ENCODE data around the gene NECTIN2. TPM values are rescaled to one million over a fixed set of nuclear protein-coding genes. Genes with fewer than 3 reads are reported as not detected.

Gene NECTIN2
- total and polyA plus RNA-seq, 2 experiments from 2014 or later: 193 to 307 TPM

DNA sequence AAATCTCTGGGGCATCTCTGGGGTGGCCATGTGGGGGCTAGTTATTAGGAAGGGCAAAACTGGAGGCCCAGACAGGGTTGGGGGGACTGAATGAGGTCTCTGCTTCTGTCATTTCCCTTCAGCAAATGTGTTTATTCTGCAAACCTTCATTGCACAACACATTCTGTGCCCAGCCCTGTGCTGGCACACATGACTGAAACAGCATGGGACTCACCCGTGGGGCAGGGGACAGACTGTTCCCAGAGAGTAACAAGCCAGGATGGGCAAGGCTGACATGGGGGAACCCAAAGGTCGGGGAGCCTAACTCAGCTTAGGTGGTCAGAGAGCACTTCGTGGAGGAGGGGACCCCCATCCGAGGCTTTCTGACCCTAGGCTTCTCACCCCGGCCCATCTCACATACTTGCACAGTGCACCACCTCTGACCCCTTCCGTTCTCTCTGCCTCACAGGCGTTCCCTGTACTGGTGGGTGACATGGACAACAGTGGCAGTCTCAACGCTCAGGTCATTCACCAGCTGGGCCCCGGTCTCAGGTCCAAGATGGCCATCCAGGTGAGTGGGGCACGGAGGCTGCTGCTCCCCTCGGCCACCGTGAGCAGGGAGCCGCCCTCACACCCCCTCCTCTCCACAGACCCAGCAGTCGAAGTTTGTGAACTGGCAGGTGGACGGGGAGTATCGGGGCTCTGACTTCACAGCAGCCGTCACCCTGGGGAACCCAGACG lies 47.4 kb downstream of the NECTIN2 start:
- DNase-seq (ENCODE audit: low spot score): no peak
- H2AFZ ChIP-seq: no peak overlapping the region
- H3K4me3 ChIP-seq: no peak overlapping the region
- TF ChIP-seq EZH2phosphoT487 (IDR thresholded peaks at IDR 0.05; ENCODE audit: low read depth, severe bottlenecking, unreplicated experiment) (no peak), EZH2 (IDR thresholded peaks at IDR 0.05; ENCODE audit: borderline replicate concordance) (no peak)
- TF ChIP-seq, protein P1, sequence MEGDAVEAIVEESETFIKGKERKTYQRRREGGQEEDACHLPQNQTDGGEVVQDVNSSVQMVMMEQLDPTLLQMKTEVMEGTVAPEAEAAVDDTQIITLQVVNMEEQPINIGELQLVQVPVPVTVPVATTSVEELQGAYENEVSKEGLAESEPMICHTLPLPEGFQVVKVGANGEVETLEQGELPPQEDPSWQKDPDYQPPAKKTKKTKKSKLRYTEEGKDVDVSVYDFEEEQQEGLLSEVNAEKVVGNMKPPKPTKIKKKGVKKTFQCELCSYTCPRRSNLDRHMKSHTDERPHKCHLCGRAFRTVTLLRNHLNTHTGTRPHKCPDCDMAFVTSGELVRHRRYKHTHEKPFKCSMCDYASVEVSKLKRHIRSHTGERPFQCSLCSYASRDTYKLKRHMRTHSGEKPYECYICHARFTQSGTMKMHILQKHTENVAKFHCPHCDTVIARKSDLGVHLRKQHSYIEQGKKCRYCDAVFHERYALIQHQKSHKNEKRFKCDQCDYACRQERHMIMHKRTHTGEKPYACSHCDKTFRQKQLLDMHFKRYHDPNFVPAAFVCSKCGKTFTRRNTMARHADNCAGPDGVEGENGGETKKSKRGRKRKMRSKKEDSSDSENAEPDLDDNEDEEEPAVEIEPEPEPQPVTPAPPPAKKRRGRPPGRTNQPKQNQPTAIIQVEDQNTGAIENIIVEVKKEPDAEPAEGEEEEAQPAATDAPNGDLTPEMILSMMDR (IDR thresholded peaks at IDR 0.05; ENCODE audit: poor library complexity): no peak
- 90% methylated on average over 17 of the region's 18 CpGs for WGBS (ENCODE audit: low lambda C conversion rate, missing lambda C conversion rate)
- no peak overlapping the region for H3K27ac ChIP-seq
- no peaks in the 10 kb centered on the region for H3K36me3 ChIP-seq (replicated peaks; ENCODE audit: insufficient read depth, low read depth)
- peaks cover 2% of the 10 kb centered on the region for H4K20me1 ChIP-seq (ENCODE audit: insufficient read depth, poor library complexity, severe bottlenecking)
- H3K4me2 ChIP-seq: no peak overlapping the region
- H3K9me3 ChIP-seq (ENCODE audit: low read depth): no peaks in the 10 kb centered on the region
- H3K79me2 ChIP-seq: peaks cover 21% of the 10 kb centered on the region
- no peaks in the 10 kb centered on the region for H3K9me2 ChIP-seq (replicated peaks; ENCODE audit: insufficient read depth)
- no peaks in the 10 kb centered on the region for H3K27me3 ChIP-seq
- peaks cover 9% of the 10 kb centered on the region for H3K4me1 ChIP-seq (ENCODE audit: insufficient read depth)

DNA sequence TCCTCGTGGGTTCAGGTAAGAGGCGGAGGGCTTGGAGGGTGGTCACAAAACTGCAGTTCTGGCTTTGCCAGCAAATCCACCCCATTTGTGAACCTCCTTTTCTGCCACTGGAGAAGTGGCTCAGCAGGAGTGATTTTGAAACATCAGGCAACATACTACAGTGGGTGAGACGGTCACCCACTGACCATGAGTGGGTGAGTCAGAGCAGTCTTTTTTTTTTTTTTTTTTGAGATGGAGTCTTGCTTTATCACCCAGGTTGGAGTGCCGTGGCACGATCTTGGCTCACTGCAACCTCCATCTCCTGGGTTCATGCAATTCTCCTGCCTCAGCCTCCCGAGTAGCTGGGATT lies 47.9 kb downstream of the NECTIN2 start:
- WGBS (ENCODE audit: low lambda C conversion rate, missing lambda C conversion rate): 96% methylated on average over 6 of the region's 6 CpGs
- H4K20me1 ChIP-seq (ENCODE audit: insufficient read depth, poor library complexity, severe bottlenecking): peaks cover 2% of the 10 kb centered on the region
- no peak overlapping the region for H3K4me2 ChIP-seq
- no peak for DNase-seq (ENCODE audit: low spot score)
- no peak overlapping the region for H3K4me3 ChIP-seq
- no peaks in the 10 kb centered on the region for H3K9me3 ChIP-seq (ENCODE audit: low read depth)
- no peak overlapping the region for H3K27ac ChIP-seq
- H3K4me1 ChIP-seq (ENCODE audit: insufficient read depth): peaks cover 9% of the 10 kb centered on the region
- no peaks in the 10 kb centered on the region for H3K9me2 ChIP-seq (replicated peaks; ENCODE audit: insufficient read depth)
- H3K79me2 ChIP-seq: peaks cover 21% of the 10 kb centered on the region
- H3K27me3 ChIP-seq: no peaks in the 10 kb centered on the region
- no peak overlapping the region for H2AFZ ChIP-seq
- H3K36me3 ChIP-seq (replicated peaks; ENCODE audit: insufficient read depth, low read depth): no peaks in the 10 kb centered on the region
- no peak for TF ChIP-seq EZH2phosphoT487 (IDR thresholded peaks at IDR 0.05; ENCODE audit: low read depth, severe bottlenecking, unreplicated experiment)
- TF ChIP-seq EZH2 (IDR thresholded peaks at IDR 0.05; ENCODE audit: borderline replicate concordance): no peak

DNA sequence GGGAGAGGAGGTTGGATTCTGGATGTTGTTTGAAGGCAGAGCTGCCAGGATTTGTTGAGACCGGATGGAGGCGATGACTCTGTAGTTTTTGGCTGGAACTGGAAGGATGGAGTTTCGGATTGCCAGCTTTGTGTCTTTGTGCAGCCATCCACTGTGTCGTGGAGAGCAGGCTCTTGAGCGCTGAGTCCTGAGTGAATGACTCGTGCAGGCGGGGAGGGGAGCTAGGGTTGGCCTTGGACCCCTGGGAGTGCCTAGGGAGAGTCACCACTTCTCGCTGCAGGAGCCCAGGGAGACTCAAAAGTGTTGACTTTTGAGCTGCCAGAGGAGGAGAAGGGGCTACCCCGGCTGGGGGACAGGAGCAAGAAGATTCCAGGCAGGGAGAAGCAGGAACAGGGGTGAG lies 48.8 kb downstream of the NECTIN2 start:
- peaks cover 5% of the 10 kb centered on the region for H3K4me1 ChIP-seq (ENCODE audit: insufficient read depth)
- no peaks in the 10 kb centered on the region for H3K27me3 ChIP-seq
- TF ChIP-seq EZH2phosphoT487 (IDR thresholded peaks at IDR 0.05; ENCODE audit: low read depth, severe bottlenecking, unreplicated experiment) (no peak), EZH2 (IDR thresholded peaks at IDR 0.05; ENCODE audit: borderline replicate concordance) (no peak)
- TF ChIP-seq, protein P1 (IDR thresholded peaks at IDR 0.05; ENCODE audit: poor library complexity): no peak
- no peak overlapping the region for H2AFZ ChIP-seq
- H3K27ac ChIP-seq: no peak overlapping the region
- no peak overlapping the region for H3K4me3 ChIP-seq
- no peaks in the 10 kb centered on the region for H3K36me3 ChIP-seq (replicated peaks; ENCODE audit: insufficient read depth, low read depth)
- no peaks in the 10 kb centered on the region for H3K9me2 ChIP-seq (replicated peaks; ENCODE audit: insufficient read depth)
- peaks cover 2% of the 10 kb centered on the region for H4K20me1 ChIP-seq (ENCODE audit: insufficient read depth, poor library complexity, severe bottlenecking)
- no peak overlapping the region for H3K4me2 ChIP-seq
- H3K79me2 ChIP-seq: peaks cover 21% of the 10 kb centered on the region
- H3K9me3 ChIP-seq (ENCODE audit: low read depth): no peaks in the 10 kb centered on the region
- 83% methylated on average over 9 of the region's 9 CpGs for WGBS (ENCODE audit: low lambda C conversion rate, missing lambda C conversion rate)
- no peak for DNase-seq (ENCODE audit: low spot score)

DNA sequence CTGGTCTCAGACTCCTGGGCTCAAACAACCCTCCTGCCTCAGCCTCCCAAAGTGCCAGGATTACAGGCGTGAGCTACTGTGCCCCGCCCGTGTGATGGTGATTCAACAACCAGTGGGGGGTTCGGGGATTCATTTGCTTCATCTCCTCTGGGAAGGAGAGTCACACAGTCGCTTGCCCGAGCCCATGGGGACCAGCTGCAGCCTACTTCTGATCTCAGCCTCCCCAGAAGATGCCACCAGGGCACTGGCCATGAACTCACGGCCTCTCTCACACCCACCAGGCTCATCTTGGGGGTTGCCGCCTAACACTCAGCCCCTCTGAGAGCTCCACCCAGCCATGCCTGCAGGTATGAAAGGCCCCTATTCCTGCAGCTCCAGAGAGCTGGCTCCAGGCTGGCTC lies 51.7 kb downstream of the NECTIN2 start:
- WGBS (ENCODE audit: low lambda C conversion rate, missing lambda C conversion rate): 98% methylated on average over 8 of the region's 8 CpGs
- Histone ChIP-seq H4K20me1 (ENCODE audit: insufficient read depth, poor library complexity, severe bottlenecking) (no peaks in the 10 kb centered on the region), H3K79me2 (peaks cover 6% of the 10 kb centered on the region), H3K27me3 (no peaks in the 10 kb centered on the region), H3K4me2 (no peak overlapping the region), H2AFZ (no peak overlapping the region), H3K9me2 (replicated peaks; ENCODE audit: insufficient read depth) (no peaks in the 10 kb centered on the region), H3K4me3 (no peak overlapping the region), H3K27ac (no peak overlapping the region), H3K9me3 (ENCODE audit: low read depth) (no peaks in the 10 kb centered on the region), H3K36me3 (replicated peaks; ENCODE audit: insufficient read depth, low read depth) (no peaks in the 10 kb centered on the region), H3K4me1 (ENCODE audit: insufficient read depth) (no peaks in the 10 kb centered on the region)
- TF ChIP-seq EZH2phosphoT487 (IDR thresholded peaks at IDR 0.05; ENCODE audit: low read depth, severe bottlenecking, unreplicated experiment) (no peak), EZH2 (IDR thresholded peaks at IDR 0.05; ENCODE audit: borderline replicate concordance) (no peak)
- TF ChIP-seq, protein P1 (IDR thresholded peaks at IDR 0.05; ENCODE audit: poor library complexity): no peak
- DNase-seq (ENCODE audit: low spot score): no peak

All from hepatocyte (in vitro differentiated cells).